ENCODE measurements around the gene ENC1. TPM values are rescaled to one million over a fixed set of nuclear protein-coding genes. Genes with fewer than 3 reads are reported as not detected.

Gene ENC1
- total RNA-seq, 1 donor from 2014 or later, result 21.9 TPM

- DNase-seq (ENCODE audit: low spot score), result no peak
Measured at GRCh38 chr5:74608736-74609601, 31.6 kb downstream of the ENC1 start.

DNA sequence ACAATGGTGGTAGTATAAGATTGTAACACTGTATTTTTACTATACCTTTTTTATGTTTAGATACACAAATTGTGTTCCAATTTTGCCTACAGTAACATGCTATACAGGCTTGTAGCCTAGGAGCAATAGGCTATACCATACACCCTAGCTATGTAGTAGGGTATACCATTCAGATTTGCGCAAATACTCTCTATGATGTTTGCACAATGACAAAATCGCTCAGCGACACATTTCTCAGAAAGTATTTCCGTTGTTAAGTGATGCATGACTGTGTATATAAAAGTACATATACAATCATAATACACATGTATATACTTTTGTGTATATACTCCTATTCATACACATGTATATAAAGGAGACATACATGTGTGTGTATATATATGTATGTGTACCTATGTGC is 34.8 kb downstream of the ENC1 start:
- DNase-seq (ENCODE audit: low spot score), result no peak

DNA sequence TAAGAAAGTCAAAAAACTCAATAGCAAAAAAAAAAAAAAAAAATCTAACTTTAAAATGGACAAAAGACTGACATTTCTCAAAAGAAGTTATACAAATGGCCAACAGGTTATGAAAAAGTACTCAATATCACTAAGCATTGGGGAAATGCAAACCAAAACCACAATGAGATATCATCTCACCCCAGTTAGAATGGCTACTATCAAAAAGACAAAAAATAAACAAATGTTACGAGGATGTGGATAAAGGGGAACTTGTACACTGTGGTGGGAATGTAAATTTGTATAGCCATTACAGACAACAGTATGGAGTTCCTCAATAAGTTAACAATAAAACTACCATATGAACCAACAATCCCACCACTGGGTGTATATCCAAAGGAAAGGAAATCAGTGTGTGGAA is 37.2 kb downstream of the ENC1 start:
- DNase-seq (ENCODE audit: low spot score), result no peak

DNA sequence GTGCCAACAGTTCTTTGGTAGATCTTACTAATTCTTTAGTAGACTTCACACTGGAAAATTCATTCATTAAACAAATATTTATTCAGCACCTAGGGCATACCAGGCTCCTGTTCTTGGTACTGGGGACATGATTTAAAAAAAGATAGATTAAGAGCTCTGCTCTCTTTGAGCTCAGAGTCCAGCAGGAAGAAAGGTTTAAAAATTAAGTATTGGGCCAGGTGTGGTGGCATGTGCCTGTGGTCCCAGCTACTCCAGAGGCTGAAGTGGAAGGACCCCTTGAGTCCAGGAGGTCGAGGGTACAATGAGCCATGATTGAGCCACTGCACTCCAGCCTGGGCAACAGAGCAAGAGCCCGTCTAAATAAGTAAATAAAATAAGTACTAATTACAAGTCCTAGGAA is 41.4 kb downstream of the ENC1 start:
- no peak for DNase-seq (ENCODE audit: low spot score)

DNA sequence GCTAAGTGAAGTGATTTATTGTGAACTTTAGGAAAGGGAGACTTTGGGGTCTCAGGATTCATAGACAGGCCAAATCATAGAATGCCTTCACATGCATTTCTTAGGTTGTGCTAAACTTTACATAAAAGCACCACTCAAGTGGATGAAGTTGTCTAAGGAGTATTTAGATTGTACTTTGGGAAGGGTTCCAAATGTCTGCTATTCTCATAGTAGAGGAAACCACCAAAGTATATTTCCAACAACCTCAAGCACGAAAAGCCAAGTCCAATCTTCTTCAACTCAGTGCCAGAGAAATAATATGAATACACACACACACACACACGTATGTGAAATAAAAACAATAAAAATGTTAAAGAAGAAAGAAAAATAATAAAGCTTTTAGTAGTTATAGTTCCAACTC is 41.8 kb downstream of the ENC1 start:
- DNase-seq (ENCODE audit: low spot score), result peak; percentile 28

DNA sequence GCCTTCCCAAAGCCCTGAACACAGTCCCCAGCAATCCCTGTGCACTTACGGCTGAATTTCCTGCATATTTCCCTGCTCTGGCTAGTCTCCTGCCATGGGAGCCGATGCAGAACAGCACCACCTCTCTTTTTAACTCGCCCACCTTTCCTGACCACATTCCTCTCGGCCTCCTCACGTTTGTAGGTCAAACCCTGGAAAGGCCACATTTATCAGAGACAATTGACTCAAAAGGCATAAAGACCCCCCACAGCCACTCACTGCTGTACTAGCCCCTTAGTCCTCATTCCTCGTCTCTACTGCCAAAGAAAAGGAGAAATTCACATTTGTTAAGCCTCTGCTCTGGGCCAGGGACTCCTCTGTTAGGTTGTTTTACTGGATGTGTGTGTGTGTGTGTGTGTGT is 43.6 kb downstream of the ENC1 start:
- DNase-seq (ENCODE audit: low spot score), result peak; percentile 41

GRCh38 chr5:74595143-74595925 is 45.2 kb downstream of the ENC1 start:
- DNase-seq (ENCODE audit: low spot score), result peak; percentile 31

DNA sequence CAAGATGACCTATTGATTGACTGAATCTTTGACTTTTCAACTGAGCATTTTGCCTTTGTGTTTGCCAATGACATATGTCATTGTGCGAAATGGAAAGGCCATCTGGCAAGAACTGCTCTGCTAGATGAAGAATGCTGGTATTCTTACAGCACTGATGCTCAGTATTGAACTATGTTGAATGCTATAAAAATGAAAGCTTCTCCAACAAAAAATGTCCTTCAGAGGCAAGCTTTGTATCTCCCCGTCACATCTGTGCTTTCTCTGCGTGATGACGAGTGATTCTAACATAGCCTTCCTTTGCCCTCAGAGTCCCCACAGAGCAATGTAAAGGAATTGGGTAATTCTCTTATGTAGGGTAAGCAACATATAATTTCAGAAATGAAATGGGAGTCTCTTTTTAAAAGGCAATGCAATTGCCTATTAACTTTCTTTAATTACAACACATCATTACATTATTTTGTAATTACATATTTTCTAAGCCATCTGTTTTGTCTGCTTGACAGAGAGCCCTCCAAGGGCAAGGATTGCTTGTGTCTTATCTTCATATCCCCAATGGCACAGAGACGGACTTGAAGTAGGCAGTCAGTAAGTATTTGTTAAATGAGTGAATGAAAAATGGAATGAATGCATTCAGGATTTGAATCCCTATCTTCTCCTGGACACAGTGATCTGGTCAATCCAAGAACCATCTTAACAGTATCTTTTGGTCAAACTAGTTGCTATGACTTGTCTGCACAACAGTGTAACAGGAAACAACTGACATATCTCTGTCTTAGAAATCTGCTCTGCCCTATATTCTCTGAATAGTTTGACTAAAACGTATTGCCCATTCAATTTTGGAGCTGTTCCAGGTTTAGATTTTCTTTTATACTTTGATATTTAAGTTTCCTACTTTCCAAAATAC is 46.1 kb downstream of the ENC1 start:
- peak; percentile 43 for DNase-seq (ENCODE audit: low spot score)

DNA sequence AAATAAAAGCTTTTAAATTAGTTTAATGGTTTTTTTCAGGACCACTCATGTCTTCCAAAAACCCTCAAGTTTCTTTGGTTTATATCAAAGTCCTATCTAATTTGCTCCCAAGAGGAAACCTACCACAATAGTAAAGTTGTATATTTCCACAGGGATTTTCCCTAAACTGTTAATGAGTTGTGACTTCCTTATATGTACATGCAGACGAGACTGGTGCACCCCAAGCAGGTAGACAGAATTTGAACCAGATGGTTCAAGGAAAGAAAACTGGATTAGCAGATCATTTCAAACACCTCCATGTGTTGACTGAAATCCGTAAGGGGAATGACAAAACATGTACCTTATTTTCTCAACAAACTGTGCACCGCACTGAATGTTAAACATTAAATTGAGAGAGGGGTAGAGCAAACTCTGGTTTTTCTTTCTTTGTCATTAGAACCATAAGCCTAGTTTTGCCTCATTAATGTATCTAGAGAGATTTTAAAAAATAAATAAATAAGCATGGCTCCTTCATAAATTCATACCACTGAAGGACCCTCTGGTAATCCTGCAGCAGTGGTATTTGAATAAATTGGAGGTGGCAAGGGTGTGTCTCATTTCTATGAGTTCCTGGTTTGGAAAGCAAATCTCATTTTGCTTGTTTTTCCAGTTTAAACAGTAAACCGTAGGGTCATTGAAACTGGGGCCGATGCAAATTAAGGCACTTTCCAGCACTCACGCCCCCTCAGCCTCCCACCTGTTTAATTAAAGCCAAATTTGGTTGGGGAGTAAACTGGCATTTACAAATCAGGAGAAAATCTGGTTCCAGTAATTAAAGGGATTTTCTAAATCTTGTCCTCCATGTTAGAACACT is 51.1 kb downstream of the ENC1 start:
- no peak for DNase-seq (ENCODE audit: low spot score)

DNA sequence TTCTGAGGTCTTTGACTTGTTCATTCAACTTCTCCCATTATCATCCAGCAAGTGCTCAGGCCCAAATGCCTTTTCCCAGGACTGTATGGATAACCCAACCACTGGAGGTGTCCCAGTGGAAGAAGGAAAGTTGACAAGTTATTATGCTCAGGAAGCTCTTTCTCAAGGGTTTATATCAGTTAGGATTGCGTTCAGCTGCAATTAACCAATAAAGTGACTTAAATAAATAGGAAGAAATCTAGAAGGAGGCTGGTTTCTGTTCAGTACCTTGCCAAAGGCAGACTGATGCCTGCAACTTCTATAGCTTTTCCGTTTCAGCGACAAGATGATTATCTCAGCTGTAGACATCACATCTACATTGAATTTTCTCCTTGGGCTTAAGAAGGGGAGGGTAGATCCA is 52.1 kb downstream of the ENC1 start:
- DNase-seq (ENCODE audit: low spot score), result no peak

- DNase-seq (ENCODE audit: low spot score), result no peak
Measured at GRCh38 chr5:74587890-74588289, 52.6 kb downstream of the ENC1 start.

DNA sequence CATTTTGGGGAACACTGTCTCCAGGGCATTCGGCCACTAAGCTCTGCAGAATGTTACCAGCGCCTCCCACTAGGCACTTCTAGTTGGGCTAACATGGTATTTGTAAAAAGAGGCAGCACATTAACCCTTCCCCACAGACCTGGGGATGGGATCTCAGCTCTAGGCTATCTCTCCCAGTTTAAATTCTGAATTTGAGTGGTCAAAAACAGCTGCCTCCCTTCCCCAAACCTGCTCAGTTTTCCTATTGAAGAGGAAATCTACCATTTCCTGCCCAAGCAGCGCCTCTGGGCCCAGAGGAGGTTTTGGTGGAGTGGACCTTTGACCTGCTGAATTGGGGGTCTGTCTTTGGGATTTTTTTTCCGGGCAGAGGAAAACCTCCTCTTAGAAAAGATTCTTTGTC is 53.2 kb downstream of the ENC1 start:
- DNase-seq (ENCODE audit: low spot score), result no peak

DNA sequence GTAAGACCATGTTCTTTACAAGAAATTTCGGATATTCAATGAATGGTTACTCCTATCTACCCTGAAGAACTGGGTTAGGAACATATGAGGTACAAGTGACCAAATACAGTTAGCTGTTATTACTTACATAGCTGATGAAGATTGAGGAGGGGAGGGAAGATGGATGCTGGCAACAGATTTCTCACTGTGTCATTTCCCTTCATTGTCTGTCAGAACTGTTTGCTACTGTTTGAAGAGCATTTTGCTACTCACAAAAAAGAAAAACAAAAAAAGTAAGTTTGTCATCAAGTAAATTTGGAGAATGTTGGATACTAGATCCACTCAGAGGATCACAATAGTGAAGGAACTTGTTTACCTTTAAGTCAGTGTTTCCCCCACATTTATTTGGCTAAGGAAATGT is 53.7 kb downstream of the ENC1 start:
- no peak for DNase-seq (ENCODE audit: low spot score)

GRCh38 chr5:74582853-74583252 is 57.7 kb downstream of the ENC1 start:
- no peak for DNase-seq (ENCODE audit: low spot score)

DNA sequence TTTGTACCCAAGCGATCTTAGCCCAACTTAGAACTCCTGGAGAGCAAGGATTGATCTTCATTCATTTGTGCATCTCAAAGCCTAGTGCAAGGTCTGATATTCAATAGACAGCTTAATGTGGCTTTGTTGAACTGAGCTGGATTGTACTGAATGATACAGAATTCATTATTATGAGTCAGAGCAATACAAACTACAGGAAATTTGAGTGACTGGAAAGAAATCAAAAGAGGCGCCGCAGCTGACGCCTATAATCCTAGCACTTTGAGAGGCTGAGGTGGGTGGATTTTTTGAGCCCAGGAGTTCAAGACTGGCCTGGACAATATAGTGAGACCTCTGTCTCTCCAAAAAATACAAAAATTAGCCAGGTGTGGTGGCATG is 58.6 kb downstream of the ENC1 start:
- no peak for DNase-seq (ENCODE audit: low spot score)

- DNase-seq (ENCODE audit: low spot score), result no peak
Measured at GRCh38 chr5:74580729-74581109, 59.8 kb downstream of the ENC1 start.

- no peak for DNase-seq (ENCODE audit: low spot score)
Measured at GRCh38 chr5:74579215-74579614, 61.3 kb downstream of the ENC1 start.

DNA sequence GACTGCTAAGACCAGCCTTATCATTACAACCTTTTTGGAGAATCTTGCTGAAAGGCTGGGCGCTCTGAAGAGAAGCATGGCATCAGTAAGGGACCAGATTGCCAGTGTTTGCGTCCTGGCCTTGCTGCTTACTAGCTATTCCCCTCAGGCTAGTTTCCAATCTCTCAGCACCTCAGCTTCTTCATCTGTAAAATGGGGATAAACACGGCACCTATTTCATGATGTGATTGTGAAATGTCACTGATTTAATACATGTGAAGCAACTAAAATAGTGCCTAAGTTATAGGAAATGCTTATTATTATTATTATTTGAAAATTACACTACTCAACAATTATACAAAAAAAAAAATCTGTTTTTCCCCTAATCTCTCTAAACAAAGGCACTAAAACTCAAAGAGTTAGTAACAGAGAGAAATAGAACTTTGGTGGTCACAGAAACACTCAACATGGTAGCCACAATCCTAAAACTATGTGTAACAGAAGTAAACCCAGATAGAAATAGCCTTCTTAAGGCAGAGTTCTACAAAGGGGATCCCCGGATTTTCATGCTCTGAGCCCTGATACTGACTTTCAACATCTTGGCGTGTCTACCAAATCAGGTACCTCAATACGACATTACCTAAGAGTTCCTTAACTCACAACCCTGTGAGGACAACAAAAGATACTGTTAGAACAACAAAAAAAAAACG is 62.0 kb downstream of the ENC1 start:
- no peak for DNase-seq (ENCODE audit: low spot score)

All from umbilical cord (tissue), 2 donors.